Inferior parietal cortex (tissue), 1 donor: Measurements from ENCODE around the gene HECW1.
"Not testable (repeated sequence)": the region's sequence is repeated elsewhere in the genome, so short reads cannot be mapped to it uniquely, and the experiment has no call there.

ENCODE experiments used
- DNase-seq: peaks from one replicate; pipeline ENCODE4 v3.0.0-alpha.2; 2016; ENCODE audit errors: extremely low spot score

The HECW1 gene

DNA sequence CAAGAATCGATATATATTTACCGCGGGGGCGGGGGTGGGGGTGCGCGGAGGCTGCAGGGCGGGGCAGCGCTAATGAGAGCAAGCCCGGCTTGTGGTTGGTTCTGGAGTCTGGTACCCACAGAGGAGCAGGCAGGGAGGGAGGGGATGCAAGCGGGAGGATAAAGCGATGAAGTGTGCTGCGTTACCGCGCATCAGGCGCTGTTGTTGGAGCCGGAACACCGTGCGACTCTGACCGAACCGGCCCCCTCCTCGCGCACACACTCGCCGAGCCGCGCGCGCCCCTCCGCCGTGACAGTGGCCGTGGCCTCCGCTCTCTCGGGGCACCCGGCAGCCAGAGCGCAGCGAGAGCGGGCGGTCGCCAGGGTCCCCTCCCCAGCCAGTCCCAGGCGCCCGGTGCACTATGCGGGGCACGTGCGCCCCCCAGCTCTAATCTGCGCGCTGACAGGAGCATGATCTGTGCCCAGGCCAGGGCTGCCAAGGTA is at the start of gene HECW1:
Gene HECW1 (plus strand): TSS at position 189 of the 482 bp plus-strand sequence. CDS start 131,259 bp downstream, outside the sequence.
- no peak for DNase-seq

DNA sequence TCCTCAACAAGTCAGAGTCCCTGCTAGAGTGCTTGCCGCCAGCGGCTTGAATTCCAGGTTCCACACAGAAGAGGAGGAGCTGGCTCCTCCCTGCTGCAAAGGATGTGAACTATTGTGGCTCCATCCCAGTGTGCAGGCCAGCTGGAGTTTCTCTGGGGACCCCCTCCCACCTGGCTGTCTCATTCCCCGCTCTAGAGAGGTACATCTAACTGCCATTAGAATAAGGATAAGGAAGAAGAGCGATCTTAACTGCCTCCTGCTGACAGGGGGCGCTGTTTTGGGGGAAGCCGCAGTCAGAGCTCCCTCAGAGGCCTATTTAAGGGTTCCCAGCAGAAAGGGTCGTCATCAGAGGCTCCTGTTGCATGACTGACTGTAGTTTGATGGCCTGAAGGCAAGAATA is 40.8 kb upstream of the HECW1 start:
- DNase-seq, result no peak

DNA sequence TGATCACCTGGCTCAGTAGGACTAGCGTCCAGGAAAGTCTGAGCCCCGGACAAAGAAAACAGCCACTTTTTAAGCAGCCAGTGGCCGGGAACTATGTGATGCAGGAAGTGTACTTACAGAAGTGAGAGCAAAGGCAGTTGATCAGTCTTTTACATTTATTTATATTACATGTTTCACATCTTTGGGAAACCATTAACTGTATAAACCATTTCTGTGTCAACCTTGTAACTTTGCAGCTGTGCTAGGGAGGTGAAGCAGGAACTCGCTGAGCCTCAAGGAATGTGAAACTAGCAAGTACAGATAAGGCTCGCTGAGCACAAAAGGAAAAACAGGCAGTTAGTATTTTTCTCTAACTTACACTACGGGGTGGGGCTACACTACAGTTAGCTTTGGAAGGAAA is 39.9 kb upstream of the HECW1 start:
- no peak for DNase-seq

DNA sequence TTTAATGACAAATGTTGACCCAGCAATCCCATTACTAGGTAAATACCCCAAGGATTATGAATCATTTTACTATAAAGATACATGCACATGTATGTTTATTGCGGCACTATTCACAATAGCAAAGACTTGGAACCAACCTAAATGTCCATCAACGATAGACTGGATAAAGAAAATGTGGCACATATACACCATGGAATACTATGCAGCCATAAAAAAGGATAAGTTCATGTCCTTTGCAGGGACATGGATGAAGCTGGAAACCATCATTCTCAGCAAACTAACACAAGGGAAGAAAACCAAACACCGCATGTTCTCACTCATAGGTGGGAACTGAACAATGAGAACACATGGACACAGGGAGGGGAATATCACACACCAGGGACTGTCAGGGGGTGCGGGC is 38.6 kb upstream of the HECW1 start:
- DNase-seq, result not testable (repeated sequence)

DNA sequence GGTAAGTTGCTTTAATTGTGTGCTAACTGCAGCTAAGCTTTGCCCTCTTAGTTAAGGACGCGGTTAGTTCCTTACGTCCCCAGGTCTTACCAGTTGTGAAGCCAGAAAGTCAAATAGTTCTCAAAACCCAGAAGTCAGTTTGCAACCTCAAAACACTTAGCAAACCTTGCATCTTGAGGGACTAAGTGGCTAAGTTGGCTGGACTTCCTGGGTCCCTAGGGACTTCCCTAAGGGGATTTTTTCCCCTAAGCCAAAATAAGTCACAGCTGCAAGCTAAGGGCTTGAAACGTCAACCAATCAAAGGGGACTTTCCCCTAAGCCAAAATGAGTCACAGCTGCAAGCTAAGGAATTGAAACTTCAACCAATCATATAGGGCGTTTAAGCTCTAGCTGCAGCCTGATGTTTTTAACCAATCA is 36.2 kb upstream of the HECW1 start:
- no peak for DNase-seq

DNA sequence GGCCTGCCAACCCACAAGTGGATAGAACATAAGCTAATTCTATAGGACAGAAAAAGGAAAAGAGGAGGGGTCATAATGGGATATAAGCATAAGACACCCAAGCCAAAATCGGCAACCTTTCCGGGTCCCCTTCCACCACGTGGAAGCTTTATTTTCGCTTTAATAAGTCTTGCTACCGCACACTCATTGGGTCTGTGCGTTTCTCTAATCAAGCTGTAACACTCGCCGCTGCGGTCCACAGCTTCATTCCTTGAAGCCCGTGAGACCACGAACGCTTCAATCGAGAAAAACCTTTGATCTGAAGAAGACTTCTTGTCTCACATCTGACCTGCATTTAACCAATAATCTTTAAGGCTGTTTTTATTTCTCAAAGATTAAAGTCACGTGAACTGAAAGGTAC is 35.8 kb upstream of the HECW1 start:
- no peak for DNase-seq

DNA sequence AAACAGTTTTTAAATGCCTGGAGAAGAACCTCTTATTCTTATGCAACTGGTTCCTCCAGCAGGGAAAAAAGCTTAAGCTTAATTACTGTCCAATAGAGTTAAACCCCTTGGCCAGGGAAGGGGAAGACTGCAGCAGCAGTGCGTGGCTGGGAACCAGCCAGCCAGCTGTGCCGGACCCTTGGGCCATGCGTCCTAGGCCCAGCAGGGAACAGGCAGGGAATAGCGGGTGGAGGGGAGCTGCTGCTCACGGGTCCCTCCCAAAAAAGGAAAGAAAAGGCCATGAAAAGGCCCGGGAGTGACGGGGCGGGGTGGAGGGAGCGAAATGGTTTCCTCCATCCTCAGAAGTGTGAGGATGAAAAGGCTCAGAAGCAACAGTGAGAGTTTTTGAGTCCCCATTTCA is 35.2 kb upstream of the HECW1 start:
- DNase-seq, result no peak

DNA sequence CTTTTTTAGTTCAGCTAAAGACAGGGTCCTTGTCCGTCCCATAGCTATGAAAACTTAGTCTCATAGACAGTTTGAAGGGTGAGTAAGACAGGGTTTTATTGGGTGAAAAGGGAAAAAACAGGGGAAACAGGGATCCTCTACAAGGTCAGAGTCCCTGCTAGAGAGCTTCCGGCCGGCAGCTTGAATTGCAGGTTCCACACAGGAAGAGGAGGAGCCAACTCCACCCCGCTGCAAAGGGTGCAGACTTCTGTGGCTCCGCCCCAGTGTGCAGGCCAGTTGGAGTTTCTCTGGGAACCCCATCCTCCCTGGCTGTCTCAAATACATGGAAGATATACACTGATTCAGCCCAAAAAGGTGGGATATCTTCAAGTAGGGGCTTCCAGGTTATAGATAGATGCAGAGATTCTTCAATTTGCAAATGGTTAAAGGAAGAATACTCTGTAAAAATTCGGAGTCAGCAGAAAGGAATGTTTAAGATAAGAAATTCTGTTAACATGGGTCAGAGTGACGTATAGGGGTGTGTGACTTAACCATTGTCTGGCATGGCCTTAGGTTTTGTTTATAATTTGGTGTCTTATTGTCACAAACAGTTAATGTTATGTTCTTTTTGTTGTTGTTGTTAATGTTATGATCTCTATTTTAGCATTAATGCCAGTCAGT is 34.6 kb upstream of the HECW1 start:
- no peak for DNase-seq

DNA sequence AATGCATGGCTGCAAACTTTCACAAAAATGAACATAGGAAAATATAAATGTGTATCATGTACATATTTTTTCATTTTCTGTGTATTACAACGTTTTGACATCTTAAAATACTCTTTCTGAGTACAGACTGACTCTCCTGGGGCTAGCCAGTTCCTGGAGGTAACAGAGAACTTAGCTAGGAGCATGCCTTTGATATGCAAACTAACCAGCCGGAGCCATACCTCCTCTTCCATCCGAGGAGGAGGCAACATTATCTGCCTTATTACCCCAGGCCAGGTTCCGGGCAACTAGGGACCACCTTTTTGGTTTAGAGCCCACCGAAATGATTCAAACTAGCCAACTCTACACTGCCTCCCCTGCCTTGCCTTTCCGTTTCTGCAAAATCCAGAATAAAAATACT is 33.7 kb upstream of the HECW1 start:
- no peak for DNase-seq

DNA sequence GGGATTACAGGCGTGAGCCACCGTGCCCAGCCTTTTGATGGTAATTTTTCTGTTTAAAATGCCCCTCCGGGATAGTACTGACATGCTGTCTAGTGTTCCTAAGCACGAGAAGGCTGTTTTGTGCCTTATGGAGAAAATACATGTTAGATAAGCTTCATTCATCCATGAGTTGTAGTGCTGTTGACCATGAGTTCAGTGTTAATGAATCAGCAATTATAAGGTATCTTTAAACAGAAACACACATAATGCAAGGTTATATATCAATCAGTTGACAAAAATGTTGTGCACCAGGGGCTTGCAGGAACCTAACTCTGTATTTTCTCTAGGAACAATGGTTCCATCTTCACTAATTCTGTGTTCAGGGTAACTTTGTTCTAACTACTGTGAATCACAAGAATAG is 30.8 kb upstream of the HECW1 start:
- DNase-seq, result no peak

DNA sequence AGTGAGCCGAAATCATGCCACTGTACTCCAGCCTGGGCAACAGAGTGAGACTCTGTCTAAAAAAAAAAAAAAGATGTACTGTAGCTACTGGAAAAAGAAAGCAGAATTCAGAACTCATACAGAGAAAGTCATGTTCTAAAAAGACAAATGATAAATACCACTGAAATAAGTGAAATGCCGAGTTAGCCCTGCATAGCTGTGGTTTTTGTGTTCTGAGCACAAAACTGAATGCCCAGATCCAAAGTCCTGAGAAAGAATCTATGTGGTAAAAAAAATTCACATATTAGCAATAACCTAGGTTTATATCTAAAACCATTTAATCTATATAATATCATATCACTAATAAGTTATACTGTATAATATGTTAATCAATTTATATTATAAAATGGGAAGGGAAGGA is 29.3 kb upstream of the HECW1 start:
- DNase-seq, result no peak

DNA sequence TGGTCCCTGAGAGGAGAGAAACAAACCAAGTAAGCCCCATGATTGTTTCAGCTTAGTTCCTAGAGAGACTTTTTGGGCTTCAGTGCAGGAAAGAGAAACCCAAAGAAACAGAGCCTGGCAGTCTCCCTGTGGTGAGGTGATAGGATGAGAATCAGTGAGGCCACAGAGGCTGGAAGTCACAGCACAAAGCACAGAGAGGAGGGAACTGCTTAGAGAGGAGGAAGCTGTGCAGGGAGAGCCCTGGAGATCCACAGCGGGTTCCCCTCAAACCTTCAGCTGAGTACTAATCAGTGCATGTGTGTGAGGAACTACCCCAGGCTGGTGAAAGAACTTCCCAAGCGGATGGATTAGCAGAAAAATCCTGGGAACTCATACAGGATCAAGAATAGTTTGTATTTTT is 27.4 kb upstream of the HECW1 start:
- DNase-seq, result no peak

DNA sequence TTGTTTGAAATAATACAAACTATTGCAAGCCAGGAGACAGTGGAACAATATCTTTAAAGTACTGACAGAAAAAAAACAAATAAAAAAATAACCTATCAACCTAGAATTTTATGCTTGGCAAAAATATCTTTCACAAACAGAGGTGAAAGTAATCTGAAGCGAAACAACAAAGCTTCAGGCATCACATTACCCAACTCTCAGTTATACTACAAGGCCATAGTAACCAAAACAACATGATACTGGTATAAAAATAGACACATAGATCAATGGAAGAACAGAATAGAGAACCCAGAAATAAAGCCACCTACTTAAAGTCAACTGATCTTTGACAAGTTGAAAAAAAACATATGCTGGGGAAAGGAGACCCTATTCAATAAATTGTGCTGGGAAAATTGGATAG is 26.5 kb upstream of the HECW1 start:
- DNase-seq, result no peak

DNA sequence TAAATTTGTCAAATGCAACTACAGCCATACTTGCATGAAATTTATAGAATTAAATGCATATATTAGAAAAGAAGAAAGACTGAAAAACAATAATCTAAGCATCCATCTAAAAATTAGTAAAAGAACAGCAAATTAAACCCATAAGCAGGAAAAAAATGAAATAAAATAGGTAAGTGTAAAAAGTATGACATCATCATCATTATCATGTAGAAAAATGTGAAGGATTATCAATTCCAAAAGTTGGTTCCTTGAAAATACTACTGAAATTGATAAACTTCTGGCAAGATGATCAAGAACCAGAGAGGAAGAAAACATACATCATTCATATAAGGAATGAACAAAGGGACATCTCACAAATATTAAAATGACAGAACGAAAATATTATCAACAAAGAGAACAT is 19.6 kb upstream of the HECW1 start:
- DNase-seq, result no peak

DNA sequence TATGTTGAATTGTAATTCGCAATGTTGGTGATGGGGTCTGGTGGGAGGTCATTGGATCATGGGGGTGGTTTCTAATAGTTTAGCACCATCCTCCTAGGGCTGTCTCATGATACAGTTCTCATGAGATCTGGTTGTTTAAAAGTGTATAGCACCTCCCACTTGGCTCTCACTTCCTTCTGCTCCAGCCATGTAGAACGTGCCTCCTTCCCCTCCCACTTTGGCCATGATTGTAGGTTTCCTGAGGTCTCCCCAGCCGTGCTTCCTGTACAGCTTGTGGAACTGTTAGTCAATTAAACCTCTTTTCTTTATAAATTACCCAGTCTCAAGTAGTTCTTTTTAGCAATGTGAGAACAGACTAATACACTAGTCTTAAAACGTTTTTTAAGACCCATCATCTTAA is 15.6 kb upstream of the HECW1 start:
- no peak for DNase-seq

DNA sequence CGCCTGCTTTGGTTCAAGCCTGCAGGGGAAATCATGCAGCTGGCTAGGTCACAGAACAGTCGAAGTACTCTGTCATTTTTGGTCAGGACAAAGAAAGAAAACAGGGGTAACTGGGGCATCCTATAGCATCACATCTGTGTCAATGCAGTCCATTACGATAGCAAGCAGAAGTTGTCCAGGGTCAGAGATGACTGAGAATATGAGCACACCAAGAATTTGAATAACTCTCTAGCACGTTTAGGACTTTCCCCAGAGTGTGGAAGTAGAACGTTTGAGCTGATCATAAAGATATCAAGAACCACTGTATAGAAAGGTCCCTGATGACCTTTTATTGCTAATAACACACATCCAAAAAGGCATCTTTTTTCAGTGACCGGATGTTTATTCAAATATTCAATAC is 12.7 kb upstream of the HECW1 start:
- DNase-seq, result no peak

DNA sequence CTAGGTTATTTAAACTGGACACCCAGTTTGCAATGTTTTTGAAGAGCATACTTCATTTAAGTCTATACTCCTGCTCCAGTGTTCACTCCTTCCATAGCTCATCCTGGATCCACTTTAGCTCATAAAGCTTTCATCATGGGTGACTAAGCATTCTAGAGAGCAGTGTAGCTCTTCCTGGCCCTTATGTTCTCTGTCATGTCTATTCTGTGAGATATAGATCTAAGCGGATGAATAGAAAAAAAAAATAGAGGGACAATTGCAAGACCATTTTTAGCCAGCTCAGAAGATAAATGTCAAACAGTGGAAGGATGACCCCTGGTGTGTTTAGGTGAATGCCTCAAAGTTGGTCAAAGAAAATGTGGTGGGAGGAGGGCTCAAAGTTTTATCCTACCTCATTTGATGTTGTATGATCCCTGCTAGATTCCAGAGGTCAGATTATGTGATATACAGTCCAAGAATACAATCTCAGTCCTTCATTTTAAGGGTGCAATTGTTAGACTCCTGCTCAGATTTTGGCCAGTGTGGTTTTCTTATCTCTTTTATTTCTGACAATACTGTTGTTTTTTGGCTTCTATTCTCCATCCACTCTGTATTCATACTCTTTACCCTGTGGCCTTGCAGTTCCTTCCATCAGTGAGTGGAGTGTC is 7.5 kb upstream of the HECW1 start:
- DNase-seq, result no peak

DNA sequence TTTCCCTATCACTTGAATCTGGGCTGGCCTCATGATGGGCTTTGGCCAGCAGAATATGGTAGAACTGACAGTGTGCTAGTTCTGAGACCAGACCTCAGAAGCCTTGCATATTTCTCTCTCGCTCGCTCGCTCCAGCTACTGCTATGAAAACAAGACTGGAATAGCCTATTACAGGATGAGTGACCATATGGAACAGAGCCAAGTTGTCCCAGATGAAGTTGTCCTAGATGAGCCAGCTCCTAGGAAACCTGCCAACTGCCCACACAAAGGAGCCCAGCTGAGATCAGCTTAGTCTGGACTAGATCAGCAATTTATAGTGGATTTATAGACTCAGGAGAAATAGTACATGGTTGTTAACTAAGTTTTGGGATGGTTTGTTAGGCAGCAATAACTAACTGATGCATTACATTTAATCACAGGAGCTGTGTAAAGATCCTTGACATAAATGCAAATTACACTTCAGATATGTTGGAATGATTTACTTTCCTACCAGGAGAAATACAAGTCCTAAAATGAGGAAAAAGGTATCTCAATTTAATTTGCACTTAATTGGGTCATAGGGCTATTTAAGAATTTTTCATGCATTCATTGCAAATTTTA is 6.8 kb upstream of the HECW1 start:
- DNase-seq, result no peak

DNA sequence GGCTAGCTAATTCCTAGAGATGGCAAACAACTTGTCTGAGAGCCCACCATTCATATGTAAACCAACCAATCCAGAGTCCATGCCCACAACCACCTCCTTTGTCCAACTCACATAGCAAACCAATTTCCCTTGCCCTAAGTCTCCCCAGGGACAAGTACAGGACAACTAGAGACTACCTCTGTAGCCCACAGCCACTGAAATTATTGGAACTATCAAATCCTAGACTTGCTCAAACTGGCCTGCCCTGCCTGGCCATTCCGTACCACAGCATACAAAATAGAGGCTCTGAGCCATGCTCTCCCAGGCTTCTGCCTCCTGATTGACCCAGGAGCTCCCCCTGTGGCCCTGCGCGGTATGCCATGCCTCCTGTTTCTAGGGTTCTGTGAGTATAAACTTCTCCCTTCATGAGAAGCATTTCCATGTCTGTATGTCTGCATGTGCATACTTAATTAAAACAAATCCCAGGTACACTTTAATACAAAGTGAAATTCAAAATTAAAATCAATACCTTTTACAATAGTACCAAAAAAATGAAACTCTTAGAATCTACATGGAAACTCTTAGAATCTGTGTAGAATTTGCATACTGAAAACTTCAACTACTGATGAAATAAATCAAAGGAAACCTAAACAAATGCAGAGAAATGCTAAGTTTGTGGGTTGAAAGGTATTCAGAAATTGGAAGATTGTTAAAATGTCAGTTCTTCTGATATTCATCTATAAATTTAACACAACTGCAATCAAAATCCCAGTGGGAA is 4.0 kb upstream of the HECW1 start:
- peak; percentile 72 for DNase-seq

DNA sequence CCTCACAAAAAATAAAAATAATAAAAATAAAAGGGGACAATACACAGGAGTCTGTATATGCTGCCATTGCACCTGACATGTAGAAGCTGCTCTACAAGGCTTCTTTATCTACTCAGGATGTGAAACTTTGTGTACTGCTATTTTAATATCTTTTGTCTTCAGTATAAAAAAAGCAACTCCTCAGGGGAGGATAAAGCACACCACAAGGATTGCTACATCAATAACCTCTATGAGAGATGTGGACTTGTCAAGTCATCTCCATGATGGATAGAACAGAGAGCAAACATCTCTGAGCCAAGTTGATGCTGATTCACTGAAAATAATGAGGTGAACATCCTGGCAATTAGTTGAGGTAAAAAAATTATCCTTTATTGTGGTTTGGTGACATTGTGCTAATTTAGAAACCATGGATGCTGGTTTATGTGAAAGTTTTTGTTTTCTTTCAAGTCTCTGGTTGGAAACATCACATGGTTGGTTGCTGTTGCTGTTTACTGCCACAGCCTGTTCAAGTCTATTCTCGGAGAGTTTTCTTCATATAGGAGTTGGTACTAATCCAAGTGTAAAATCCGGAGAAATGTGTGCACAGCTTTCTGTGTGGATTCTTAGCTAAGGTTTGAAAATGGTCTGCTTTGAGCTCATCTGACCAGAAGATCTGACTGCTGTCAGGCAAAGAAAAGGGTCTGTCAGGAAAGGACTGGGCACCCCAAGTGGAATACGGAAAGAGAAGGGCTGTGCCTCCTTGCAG is 1.5 kb upstream of the HECW1 start:
- no peak for DNase-seq

DNA sequence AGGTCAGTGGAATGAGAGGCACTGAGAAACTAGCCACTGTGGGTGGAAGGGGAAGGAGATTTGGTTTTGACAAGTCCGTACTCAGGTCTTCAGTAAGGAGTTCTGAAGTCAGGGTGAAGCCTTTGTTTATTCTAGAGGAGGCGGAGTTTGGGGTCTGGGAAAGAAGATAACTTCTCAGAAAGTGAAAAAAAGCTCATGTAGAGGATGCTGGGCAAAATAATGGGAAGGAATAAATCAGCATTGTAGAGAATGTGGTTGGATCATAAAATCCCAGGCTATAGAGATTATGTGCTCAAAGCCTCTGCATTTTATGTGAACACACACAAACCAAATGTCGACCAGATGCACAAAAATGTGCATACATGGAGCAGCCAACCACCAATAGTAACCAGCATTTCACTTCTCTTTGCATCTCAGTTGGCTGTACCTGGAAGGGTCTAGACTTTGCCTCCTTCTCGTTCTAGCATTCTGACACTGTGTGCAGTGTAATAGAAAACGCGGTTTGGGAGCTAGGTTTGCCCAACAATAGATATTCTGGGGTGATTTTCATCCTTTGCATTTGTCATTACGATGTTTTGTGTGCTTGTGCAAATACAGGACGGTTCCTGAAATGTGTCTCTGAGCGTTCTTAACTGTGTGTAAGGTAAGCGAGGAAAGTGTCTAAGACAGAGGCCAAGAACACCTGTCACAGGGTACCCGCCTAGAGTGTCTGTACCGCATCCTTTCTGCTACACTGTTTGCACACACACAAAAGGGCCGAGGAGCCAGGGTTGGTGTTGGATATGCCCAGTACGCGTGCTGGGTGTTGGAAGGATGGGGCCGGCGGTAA is 603 bp upstream of the HECW1 start:
- peak; percentile 42 for DNase-seq
